NCI-H2227 (cell line): ENCODE data around the gene OBSCN.
A peak's percentile ranks its signal among the peaks of the same experiment; 100 is the strongest.

Experiments used
- DNase-seq: peaks from one replicate; lab custom pipeline; 2025; ENCODE audit not compliant: unreplicated experiment; lab: John Stamatoyannopoulos, UW

OBSCN gene

DNA sequence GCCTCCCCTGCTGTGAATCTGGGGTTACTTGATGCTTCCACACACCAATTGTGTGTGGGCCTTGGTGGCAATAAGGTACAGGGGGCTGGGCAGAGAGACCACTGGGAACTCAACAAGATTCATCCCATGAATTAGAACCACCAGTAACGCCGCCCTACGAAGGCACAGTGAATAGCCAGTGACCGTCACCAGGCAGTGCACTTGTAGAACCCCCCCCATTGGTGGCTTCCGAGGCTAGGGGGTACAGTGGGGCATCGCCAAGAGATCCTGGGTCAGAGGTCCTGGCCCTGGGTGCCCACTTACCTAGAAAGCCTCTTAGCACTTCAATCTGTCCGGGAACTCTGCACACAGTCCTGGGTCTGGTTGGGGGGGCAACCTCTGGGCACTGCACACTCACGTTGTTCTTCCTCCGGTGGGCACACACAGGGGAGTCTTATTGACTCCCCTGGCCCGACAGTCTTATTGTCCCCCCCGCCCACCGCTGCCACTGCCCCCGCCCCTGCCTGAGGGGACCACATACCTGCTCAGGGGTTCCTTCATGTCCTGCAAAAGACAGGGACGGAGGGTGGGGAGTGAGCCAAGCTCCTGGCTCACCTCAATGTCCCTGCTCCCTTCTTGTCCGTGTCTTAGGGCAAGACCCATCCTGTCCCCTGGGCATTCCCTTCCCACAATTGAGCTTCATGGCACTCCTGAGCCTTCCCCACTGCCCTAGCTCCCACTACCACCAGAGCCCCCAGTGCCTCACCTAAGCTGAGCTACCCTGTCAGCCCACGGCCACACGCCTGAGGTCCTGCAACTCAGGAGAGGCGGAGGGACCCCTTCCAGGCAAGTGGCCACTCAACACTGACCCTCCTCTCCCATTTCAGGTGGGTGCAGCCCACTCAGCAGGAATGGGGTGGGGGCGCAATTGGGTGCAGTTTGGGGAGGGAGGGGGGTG is 201.3 kb downstream of the OBSCN start:
- DNase-seq: no peak

DNA sequence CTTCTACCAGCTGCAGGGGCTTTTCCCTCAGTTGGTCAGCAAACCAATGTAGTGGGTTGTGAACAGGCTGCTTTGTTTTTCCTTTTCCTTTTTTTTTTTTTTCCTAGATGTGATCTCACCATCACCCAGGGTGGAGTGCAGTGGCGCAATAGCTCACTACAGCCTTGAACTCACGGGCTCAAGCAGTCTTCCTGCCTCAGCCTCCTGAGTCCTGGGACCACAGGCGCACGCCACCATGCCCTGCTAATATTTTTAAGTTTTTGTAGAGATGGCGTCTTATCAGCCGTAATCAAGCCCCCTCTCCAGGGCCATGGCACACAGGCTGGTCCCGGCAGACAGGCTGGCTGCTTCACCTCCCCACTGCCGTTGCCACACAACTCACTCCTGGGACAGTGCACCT is 202.2 kb downstream of the OBSCN start:
- DNase-seq: no peak

DNA sequence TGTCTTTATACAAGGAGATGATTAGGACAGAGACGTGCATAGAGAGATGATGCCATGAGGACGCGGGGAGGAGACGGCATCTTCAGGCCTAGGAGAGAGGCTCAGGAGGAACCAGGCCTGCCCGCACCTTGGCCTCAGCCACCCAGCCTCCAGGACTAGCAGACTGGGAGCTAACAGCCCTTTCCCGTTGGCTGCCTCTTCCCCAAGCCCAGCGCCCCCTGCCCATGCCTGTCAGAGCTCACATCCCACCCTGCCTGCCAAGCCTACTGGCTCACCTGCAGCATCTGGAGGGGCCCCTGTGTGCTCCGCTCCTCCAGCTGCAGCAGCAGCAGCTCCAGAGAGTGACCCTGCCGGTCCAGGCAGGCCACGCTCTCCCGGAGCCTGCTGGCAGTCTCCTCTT is 202.8 kb downstream of the OBSCN start:
- no peak for DNase-seq

DNA sequence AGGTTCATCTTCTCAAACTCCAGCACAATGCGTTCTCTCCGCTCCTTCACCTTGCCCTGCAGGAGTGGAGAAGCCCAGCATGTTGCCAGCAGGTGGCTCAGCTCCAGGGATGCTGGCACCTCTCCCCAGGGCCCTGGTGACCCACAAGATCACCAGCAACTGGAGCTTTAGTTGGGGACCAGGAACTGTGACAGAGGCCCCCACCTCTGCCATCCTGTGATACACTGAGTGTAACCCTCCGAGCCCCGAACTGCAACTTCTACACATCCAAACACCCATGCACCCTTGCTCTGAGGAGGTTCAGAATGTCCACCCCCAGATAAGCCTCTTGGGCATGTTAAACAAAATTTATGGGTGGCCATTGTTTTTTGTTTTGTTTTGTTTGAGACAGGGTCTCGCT is 203.3 kb downstream of the OBSCN start:
- no peak for DNase-seq

DNA sequence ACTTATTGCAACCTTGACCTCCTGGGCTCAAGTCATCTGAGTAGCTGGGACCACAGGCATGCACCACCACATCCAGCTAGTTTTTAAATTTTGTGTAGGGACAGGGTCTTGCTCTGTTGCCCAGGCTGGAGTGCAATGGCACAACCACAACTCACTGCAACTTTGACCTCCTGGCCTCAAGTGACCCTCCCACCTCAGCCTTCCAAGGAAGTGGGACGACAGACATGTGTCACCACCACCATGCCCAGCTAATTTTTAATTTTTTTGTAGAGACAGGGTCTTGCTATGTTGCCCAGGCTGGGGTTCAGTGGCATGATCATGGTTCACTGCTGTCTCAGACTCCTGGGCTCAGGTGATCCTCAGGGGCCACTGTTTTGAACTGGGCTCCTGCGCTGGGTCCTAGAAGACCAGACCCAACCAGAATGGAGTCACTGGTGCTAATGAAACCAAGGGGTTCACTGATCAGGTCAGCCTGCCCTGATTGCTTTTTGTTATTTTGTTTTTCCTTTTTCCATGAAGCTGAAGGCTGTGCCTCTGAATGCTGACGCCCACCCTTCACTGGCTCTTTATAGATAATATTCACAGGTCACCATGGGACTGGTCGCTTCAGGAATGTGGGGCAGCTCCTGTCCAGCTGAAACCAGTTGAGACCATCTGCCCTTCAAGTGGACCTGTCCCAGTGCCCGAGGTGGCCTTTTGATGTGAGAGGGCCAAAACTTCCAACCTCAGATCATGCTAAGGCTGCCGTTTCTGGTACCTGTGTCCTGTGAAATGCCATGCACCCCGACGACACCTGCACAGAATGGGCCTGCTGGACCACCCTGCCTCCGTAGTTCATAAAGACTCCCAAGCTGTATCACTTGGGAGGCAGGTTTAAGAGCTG is 203.9 kb downstream of the OBSCN start:
- DNase-seq: no peak

DNA sequence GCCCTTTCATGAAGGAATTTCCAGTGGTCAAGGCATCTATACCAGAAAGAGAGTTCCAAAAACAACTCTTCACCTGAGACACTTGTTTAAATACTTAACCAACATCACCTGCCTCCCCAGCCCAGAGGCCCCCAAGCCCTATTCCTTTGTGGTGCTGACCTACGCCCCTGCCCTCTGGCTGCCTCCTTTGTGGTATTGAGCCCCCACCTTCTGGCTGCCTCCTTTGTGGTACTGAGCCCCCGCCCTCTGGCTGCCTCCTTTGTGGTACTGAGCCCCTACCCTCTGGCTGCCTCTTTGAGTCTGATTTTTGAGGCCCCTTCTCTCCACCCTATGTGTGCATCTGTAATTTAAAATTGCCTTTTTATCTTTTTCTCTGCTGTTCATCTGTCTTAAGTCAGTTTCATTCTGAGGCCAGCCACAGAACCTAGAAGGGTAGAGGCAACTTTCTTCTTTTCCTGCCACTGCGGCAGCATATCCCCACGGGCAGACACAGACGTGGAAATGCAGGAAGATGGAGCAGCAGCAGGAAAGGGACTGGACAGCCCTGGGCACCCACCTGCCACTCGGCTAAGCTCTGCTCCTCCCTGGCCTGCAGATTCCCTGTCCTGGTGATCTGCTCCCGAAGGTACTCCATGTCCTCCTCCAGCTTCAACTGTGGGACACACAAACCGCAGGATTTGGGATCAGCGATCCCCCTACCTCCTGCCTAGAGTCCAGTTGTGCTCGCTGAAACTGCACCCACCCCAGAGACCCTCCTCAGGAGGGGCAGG is 205.6 kb downstream of the OBSCN start:
- no peak for DNase-seq

DNA sequence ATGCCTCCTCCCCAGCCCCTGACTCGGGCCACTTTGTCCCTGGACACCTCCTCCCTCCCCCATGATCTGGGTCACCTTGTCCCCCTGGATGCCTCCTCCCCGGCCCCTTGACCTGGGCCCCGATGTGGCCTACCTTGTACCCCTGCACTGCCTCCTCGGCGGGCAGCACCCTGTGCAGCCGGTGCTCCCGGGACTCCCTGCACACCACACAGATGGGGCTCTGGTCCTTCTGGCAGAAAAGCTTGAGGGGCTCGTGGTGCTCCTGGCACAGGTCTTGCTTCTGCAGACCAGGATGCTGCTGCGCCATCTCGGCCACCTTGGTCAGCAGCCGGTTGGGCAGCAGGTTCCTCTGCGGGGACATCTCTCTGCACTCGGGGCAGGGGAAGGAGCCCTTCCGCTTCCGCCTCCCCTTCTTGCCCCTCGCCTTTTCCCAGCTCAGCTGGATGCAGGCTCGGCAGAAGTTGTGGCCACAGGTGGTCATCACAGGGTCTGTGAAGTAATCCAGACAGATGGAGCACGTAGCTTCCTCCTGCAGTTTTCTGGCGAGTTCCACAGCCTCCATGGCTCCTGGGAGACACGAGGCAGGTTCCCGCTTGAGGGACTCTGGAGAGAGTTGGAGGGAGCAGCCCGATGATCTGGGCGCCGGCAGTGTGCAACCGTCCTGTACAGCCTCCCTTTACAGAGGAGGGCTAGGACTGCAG is 206.8 kb downstream of the OBSCN start:
- no peak for DNase-seq

DNA sequence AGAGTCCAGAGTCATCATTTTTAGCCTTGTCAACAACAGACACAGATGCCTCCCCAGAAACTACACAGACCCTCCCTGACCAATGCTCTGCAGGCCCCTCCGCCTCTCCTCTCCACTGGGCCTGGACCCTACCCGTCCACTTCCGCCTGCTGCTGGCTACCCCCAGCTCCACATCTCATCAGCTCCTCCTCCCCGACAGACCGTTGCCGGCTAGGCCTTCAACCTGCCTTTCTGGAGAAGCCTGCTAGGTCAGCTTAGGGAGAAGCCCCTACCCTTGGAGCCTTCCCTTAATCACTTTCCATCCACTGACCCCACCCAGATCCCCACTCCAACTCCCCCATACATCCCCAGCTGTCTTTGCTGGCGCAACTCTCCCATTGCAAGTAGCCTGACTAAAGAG is 207.4 kb downstream of the OBSCN start:
- DNase-seq: no peak

DNA sequence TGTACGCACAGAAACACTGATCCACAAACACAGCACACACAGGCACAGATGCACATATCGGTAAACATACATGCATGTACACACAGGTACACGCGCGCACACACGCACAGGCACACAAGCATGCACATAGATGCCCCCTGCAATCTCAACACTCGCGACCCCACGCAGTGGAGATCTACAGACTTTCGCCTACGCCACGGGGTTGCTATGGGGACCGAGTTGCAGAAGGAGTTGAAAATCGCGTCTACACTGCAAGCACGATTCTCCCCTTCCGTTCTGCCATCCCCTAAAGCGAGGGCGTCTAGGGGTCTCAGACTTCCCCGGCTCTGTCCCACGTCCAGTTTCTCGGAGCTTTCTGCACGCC is 208.0 kb downstream of the OBSCN start:
- no peak for DNase-seq

DNA sequence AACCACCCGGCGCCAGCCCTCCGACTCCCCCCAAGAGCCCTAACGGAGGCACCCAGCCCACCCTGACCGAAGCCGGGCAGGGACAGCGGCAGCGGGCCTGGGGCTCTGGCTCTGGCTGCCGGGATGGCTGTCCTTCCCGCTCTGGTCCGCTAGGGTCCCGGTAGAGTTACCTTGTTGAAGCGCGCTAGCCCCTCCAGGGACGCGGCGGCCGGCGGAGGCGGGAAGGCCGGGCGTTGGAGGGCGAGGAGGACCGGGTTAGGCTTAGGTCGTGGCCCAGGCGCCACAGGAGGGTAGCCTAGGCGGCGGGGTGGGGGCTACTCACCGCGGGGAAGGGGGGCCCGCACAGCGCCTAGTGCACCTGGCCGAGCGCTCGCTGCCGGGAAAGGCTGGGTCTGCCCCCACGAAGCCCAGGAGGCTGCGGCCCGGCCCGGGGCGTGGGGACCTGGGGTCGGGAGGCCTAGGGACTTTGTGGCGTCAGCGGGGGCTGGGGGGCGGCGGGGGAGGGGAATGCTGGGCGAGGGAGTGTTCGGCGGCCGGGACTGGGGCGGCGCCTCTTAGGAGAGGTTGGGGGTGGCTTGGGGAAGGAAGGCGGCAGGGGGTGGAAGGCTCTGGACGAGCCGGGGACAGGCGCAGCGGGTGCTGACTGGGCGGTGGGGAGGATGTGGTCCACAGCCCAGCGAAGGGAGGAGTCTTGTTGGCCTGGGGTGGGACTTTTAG is 208.5 kb downstream of the OBSCN start, which contains the start of gene TRIM17:
TRIM17 (minus strand) TSS at position 645 of the 717 bp plus-strand sequence. CDS start 1,789 bp downstream, outside the sequence.
- peak; percentile 65 for DNase-seq

DNA sequence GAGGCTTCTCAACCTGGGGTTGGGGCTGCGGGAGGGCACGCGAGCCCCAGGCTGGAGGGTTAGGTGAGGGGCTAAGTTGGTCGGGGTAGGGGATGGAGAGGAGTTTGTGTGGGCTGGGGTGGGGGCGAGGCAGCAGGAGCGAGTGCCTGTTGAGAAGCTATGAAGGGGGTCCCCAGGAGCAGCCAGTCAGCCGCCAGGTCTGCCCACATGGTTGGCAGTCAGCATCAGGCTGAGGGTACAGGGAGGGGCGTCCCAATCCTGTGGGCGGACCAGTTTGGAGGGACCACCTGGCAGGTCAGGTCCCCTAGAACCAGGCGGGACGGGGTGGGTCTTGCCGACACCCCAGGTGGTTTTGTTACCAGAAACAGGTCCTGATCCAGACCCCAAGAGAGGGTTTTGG is 209.2 kb downstream of the OBSCN start:
- no peak for DNase-seq

DNA sequence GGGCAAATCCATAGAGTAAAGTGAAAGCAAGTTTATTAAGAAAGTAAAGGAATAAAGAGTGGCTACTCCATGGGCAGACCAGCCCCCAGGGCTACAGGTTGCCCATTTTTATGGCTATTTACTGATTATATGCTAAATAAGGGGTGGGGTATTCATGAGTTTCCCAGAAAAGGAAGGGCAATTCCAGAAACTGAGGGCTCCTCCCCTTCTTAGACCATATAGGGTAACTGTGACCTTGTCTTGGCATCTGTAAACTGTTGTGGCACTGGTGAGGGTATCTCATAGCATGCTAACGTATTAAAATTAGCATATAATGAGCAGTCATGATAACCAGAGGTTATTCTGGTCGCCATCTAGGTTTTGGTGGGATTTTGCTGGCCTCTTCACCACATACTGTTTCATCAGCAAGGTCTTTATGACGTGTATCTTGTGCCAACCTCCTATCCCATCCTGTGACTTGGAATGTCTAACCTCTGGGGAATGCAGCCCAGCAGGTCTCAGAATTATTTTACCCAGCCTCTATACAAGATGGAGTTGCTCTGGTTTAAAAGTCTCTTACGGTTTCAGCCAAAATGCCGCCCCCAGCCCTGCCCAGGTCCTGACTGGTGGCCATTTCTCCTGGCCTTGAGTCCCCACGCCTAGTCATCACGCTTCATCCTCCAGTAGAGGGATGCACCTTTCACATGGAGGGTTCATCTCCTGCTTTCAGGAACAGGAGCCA is 209.8 kb downstream of the OBSCN start:
- no peak for DNase-seq

DNA sequence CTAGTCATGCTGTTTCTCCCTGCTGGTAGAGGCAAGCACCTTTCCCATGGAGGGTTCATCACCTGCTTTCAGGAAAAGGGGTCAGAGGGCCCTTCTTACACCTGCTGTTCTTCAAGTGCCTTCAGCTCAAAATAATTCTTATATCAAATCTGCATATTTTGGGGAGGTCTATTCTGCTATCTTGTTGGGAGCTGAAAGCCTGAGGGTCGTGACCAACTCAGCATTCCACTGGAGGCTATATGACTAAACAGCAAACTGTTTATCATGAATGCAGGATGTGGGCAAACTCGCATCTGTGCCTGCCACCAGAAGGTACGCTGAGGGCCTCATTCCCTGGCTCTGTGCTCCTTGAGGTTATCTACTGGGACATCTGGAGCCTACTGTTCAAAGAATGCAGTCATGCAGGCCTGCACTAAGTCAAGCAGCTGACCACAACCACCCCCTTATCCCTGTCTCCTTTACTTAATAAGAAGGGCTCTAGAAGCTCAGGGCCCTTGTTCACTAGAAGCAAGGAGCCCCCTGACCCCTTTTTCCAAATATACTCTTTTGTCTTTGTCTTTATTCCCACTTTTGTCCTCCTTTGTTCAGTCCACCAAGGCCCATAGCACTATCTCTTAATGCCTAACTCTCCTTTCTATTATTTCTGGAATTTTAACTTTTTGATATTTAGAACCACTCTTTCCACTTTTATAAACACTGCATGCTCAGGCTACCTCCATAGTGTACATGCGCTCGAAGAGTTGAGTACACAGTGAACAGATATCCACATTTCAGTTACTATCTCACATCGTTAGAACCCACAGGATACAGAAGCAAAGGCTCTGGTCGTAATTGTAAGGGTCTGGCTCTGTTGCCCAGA is 213.4 kb downstream of the OBSCN start:
- no peak for DNase-seq

DNA sequence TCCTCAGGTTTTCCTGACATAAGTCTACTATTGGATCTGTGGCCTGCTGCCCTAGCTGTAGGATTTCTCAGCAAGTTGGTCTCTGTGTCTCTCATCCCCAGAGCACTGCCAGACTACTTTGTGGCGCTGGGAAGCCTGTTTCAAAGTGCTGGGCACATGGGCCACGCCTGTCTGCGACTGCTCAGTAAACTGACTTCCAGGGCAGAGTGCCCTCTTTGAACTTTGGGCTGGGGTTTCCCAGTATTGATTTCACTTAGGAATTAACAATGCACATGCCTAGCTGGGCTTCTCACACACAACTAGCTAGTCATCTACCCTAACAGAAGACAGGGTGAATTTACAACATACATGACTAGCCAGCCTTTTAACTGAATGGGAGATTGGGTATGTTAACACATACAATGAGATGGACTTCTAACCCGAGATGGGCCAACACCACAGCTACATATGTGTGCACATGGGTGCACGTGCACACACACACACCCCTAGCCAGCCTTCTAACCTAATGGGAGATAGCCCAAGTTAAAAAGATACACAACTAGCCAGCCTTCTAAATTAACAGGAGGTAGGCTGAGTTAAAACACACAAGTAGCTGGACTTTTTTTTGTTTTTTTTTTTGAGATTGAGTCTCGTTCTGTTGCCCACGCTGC is 215.7 kb downstream of the OBSCN start:
- no peak for DNase-seq

DNA sequence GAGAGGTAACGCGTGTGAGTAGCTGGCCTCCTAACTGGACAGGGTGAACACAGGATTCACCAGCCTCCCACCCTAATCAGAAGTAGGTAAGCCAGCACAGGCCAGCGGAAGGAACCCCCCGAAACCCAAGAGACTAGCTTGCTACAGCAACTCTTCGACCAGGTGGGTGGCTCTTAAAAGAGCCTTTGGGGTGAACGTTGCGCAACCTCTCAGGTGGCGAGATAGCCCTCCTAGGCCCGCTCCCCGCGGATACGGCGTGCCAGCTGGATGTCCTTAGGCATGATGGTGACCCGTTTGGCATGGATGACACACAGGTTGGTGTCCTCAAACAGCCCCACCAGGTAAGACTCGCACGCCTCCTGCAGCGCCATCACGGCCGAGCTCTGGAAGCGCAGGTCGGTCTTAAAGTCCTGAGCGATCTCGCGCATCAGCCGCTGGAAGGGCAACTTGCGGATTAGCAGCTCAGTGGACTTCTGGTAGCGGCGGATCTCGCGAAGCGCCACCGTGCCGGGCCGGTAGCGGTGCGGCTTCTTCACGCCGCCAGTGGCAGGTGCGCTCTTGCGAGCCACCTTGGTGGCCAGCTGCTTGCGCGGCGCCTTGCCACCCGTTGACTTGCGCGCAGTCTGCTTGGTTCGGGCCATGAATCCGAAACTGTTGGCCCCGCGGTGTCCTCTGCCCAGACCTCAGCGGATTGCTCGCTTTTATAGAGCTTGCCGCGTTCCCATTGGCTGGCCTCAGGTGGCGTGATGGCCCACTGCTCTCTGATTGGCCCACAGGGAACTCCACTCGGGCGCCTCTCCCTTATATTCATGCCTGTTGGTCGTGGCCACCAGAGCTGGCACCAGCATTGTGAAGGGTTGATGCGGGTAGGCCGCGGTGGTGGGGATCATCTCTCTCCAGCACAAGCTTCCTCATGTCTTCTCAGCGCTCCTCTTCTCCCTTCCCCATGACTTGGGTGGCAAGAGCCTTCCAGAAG is 217.1 kb downstream of the OBSCN start:
- DNase-seq: no peak

DNA sequence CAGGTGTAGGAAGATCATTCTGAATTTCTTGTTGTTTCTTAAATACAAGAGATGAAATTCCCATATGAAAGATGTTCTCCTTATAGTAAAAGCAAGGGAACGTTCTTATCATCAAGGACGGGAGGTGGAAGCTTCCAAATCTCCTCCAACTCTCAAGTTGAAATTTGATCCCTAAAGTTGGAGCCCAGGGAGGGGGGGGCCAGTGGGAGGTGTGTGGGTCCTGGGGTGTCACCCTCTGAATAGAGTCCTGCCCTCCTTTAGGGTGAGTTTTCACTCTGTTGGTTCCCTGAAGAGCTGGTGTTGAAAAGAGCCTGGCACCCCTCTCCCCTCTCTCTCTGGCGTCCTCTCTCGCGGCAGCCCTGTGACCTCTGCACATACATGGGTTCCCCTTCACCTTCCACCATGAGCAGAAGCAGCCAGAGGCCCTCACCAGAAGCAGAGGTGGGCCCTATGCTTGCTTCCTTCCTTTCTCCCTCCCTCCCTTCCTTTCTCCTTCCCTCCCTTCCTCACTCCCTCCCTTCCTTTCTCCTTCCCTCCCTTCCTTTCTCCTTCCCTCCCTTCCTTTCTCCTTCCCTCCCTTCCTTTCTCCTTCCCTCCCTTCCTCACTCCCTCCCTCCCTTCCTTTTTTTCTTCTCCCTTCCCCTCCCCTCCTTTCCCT is 218.8 kb downstream of the OBSCN start:
- DNase-seq: no peak
